Measurements from ENCODE around the gene OR2J1.
"Not testable (repeated sequence)": the region's sequence is repeated elsewhere in the genome, so short reads cannot be mapped to it uniquely, and the experiment has no call there.

Gene OR2J1

DNA sequence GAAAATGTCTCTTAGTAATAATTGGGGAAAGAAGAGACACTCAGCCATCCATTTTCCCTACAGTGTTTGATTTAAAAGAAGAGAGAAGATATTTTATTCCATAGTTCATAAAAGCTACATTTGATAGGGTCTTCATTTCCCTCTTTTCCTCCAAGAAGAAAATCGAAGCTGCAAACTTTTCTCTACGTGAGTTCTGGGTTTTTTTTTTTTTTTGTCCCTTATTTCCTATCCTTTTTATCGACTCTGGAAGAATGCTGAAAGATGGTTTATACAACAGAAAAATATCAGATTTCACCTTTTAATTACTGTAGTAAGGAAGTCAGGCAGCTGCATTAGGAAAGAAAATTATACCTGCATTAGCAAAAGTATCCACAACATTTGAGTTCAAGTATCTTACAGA, at the start of gene OR2J1:
Gene OR2J1, plus strand, starts transcription at position 301 of the 400 bp plus-strand sequence. CDS start 1,453 bp downstream, outside the sequence.
- DNase-seq (ENCODE audit: low read depth): no peak

DNA sequence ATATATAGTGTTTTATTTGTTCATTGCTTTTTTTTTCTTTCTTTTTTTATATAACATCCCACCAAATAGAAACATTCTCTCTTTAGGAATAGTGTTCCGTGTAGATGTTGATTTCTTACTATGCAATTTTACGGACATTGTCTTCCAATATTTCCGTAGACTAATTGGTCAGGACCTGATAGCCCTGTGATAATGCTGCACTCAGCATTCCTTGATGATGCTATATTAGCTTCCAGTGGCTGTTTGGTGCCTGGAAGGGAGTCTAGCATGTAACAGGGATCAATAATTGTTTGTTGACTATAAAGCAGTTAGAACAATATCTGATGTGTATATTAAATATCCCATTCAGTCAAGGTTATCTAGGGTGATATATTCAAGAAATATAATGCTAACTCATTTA, 47.6 kb upstream of the OR2J1 start:
- DNase-seq (ENCODE audit: low read depth): no peak

DNA sequence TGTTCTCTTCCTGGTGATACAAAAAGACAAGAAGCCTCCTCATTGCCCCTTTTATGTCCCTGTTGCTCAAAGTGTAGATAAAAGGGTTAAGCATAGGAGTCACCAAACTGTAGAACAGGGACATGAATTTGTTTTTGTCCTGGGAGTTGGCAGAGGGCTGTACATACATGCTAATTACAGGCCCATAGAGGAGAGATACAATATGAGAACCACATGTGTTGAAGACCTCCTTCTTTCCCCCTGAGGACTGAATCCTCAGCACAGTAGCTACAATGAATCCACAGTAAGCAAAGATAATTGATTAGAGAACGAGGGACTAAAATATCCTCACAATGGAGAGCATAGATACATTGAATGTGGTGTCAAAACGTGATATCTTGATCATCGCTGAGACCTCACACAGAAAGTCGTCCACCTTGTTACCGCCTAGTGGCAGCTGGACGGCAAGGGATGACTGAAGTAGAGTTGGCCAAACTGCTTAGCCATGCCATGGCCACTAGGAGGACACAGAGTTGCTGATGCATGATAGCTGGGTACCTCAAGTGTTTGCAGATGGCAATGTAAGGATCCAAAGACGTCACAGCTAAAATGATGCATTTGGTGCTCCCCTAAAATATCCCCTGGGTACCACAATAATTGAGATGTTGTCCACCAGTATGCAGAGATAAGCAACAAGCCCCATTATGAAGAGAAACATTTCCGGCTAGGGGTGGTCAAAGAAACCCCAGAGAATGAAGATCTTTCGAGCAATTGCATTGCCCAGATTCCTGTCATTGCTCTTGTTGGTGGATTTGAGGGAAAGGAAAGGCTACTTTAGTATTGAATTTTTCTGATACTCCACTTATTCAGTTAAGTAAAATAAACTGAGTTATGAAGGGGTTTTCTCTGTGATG, 27.2 kb upstream of the OR2J1 start:
- DNase-seq (ENCODE audit: low read depth): no peak

DNA sequence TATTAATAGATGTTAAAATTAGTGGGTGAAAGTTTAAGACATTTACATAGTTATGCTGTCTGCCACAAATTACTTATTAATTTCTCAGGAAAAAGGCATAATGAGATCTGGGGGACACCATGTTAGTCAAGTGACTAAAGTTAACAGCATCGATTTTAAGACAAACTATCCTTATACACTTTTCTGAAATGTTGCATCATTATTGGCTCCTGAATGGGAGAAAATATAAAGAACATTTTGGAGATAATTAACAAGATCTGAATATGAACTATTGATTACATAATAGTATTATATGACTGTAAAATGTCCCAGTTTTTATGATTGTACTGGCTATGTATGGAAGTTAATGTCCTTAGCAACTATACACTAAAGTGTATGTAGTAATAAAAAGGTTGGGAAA, 20.1 kb upstream of the OR2J1 start:
- no peak for DNase-seq (ENCODE audit: low read depth)

DNA sequence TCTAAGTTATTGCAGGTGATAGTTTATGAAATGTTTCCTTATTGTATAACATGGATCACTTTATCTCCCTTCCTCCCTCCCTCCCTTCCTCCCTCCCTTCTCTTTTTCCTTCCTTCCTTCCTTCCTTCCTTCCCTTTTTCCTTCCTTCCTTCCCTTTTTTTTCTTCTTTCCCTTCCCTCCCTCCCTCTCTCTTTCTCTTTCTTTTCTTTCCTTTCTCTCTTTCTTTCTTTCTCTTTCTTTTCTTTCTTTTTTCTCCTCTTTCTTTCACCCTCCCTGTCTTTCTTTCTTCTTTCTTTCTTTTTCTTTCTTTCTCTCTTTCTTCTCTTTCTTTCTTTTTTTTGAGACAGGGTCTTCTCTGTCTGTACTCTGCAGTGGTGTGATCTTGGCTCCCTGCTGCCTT, 18.0 kb upstream of the OR2J1 start:
- DNase-seq (ENCODE audit: low read depth): no peak

DNA sequence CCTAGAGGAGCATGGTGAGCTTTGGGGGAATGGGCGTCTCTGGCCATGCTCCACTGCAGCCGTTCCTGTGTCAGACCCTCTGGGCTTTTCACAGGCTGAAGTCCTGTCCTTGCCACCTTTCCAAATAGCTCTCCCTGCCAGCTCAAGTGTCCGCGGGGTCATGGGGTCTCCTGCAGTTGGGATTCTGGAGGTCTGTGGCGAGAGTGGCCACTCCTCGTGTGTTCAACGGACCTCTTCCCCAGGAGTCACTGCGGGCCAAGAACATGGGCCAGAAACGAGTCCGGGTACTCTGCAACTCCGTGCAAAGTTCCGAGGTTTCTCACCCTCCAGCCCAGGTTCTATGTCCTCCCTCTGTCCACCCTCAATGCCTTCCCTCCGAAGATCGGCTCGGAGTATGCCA, 16.8 kb upstream of the OR2J1 start:
- DNase-seq (ENCODE audit: low read depth): no peak

DNA sequence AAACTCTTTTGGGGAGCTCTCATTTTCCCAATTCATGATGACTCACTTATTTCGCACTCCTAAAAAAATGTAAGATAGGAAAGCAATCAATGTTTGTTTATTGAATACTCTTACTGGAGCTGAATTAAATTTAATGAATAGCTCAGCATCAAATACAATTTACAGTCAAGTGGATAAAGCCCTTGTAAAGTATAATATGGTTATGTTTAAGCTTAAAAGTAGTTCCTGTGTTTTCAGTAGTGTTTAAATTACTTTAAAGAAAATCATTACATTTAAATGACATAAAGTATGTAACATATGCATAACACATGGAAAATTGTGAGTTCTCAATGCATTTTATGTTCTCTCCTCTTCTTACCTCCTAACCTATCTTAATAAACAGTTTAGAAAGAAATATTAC, 12.1 kb upstream of the OR2J1 start, which contains the start of gene OR2B3:
Gene OR2B3, minus strand, starts transcription at position 101 of the 400 bp plus-strand sequence. Its CDS starts 65 bp downstream, at position 36.
- no peak for DNase-seq (ENCODE audit: low read depth)

DNA sequence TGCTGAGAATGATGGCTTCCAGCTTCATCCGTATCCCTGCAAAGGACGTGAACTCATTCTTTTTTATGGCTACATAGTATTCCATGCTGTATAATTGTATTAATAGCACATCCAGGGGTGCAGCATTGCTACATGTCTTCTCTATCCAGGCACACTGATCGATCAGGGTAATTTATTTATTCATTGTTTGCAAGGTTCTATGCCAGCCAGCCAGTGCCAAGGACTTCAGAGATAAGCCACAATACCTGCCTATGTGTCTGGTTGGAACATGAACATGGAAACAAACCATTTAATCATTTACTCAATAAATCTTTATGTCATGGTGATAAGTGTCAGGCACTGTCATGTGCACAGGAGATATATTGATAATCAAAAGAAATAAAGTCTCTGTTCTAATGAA, 6.3 kb upstream of the OR2J1 start:
- no peak for DNase-seq (ENCODE audit: low read depth)

DNA sequence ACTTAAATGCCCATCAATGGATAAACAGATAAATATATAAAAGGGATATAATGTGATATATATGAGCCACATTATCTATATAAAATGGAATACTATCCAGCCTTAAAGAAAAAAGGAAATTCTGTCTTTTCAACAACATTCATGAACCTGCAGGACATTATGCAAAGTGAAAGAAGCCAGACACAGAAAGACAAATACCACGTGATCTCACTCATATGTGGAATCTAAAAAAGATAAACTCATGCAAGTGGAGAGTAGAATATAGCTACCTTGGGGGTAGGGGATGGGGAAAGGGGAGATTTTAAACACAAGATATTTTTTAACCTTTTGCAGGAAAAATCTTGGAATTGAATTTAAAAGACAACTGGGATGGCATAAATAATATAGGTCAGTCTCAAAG, 1.5 kb upstream of the OR2J1 start:
- no peak for DNase-seq (ENCODE audit: low read depth)

DNA sequence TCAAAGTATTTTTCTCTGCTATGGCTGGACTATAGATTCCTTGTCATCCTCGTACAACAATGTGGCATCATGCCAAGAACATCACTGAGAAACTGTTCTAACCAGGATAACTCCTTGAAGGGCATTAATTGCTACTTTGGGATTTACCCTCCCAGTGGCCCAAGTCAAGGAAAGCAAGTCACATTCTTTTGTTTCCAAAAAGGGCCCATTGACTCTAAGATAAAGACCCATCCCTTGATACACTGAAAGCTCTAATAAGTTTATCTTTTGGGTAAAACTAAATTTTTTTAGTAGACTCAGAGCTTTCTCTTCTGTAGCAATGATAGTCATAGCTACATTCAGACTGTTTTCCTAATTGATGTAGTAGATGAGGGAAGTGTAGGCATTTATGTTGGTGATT, 8.5 kb downstream of the OR2J1 start, which contains the start of gene OR2J3:
Gene OR2J3, plus strand, starts transcription at position 301 of the 400 bp plus-strand sequence. CDS start 3,833 bp downstream, outside the sequence.
- no peak for DNase-seq (ENCODE audit: low read depth)

DNA sequence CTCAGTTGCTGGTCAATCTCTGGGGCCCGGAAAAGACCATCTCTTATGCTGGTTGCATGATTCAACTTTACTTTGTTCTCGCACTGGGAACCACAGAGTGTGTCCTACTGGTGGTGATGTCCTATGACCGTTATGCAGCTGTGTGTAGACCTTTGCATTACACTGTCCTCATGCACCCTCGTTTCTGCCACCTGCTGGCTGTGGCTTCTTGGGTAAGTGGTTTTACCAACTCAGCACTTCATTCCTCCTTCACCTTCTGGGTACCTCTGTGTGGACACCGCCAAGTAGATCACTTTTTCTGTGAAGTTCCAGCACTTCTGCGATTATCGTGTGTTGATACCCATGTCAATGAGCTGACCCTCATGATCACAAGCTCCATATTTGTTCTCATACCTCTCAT, 12.8 kb downstream of the OR2J1 start:
- no peak for DNase-seq (ENCODE audit: low read depth)

DNA sequence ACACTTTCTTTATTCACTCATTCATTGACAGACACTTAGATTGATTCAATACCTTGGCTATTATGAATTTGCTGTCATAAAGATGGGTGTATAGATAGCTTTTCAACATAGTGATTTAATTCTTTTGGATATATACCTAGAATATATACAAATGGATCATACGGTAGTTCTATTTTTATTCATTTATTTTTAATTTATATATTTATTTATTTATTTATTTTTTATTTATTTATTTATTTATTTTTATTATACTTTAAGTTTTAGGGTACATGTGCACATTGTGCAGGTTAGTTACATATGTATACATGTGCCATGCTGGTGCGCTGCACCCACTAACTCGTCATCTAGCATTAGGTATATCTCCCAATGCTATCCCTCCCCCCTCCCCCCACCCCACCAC, 15.7 kb downstream of the OR2J1 start:
- DNase-seq (ENCODE audit: low read depth): not testable (repeated sequence)

DNA sequence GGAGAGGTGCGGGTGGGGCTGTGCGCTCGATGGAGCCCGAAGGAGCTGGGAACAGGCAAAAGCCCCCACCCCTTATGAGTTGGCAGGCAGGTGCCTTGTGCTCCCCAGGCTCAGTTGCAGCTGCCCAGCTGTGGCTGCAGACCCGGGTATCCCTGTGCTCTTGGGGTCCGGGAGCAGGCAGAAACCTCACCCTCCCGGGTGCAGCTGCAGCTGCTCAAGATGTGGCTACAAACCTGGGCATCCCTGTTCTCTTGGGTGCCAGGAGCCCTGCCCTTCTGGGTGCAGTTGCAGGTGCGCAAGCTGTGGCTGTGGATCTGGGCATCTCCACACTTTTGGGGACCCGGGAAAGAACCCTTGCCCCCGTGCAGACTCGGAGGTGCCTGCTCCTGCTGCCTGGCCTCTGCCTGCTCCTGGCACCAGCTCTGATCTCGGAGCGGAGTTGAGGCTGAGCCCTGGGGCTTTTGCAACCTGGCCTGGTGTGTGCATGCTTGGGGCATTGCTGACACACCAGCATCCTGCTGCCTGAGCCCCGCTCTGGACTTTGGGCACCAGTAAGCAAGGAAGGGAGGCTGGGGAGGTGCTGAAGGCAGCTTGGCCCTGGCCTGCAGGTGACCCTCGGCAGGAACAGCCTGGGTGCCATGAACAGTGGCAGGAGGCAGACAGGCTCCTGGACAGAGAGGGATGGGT, 30.2 kb downstream of the OR2J1 start:
- DNase-seq (ENCODE audit: low read depth): no peak

DNA sequence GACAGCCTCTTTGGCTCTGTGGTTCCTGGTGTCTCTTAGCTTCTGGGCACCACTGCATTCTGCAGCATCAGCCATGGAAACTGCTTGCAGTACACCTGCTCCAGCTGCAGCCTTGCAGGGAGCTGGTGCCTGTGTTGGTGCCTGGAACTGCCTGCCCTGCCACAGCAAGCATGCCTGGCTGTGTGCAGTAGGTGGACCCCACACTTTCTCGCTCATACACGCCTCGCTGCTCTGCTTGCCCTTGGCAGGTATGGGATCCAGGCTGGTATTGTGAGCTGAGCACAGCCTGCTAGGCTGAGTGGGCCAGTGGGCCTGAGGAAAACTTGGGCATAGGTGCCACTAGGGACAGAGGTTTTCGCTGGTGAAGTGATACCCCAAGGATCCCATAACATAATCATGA, 31.4 kb downstream of the OR2J1 start:
- DNase-seq (ENCODE audit: low read depth): no peak

DNA sequence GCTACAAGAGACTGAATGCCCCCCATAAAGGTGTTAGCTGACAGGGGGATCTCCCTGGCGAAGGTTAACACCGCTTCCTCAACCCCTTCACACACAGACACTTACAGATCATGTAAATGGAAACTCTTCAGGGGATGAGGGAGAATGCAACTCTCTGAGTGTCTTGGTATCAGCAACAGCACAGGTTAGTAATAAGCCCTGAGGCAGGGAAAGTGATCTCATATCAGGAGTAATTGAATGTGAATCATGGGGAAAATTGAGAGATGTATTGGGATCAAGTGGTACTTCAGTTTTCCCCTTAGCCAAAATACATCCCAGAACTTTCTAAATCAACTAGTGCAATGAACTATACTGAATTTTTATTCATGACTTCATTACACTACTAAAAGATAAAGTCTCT, 32.4 kb downstream of the OR2J1 start:
- no peak for DNase-seq (ENCODE audit: low read depth)

DNA sequence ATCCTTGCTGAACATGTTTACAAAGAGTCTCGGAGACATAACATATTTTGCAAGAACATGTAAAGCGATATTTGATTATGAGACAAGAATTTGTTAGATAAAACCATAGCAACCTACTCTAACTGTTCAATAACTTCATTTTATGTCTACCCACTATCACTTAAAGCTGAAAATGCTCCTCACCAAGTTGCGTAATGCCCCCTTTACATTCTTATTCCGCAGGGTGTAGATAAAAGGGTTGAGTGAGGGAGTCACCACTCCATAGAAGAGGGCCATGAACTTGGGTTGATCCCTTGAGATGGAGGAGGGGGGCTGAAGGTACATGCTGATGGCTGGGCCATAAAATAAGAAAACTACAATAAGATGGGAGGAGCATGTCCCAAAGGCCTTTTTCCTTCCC, 38.4 kb downstream of the OR2J1 start:
- no peak for DNase-seq (ENCODE audit: low read depth)

DNA sequence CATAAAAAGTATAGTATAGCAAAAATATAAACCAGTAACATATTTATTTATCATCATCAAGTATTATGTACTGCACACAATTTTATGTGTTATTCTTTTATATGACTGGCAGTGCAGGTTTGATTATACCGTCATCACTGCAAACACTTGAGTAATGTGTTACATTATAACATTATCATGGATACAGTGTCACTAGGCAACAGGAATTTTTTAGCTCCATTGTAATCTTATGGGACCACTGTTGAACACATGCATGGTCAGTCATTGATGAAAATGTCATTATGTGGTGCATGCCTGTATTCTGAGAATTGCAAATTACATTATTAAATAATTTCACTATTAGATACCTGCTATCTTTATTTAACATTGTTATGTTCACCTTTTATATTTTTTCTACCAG, 42.3 kb downstream of the OR2J1 start:
- DNase-seq (ENCODE audit: low read depth): no peak

DNA sequence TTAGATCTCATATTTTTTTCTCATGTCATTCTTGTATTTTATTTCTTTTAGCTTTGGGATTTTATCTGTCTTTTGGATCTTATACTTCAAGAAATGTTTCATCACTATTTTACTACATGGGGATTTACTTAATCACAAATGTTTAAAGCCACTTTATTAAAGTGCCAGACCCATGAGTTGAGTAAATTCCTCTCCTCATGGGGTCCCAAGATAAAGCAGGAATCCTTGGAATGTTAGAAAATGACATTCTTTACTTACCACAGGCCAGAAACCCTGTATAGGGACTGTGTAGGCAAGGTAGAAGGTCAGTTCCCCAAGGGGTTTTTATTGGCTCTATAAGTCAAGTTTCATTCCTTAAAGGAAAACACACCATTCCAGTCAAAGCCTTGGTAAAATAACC, 43.0 kb downstream of the OR2J1 start:
- DNase-seq (ENCODE audit: low read depth): no peak

DNA sequence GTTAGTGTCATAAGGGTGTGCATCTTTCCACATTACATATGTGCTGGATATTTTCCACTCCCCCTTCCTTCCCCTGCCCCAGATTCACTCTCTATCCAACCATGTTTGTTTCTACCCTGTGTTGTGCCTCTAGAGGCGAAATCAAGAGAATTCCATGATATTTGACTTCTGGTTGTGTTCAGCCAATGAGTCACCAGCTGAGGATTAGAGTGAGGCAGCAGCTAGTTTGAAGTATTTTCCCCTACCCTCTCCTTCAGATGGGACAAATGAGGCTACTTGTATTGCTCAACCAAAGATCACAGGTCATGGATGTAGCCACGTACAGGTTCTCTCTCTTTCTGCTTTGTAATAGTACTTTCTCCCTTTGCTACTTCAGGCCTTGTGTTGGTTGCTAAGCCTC, 46.9 kb downstream of the OR2J1 start:
- DNase-seq (ENCODE audit: low read depth): no peak

DNA sequence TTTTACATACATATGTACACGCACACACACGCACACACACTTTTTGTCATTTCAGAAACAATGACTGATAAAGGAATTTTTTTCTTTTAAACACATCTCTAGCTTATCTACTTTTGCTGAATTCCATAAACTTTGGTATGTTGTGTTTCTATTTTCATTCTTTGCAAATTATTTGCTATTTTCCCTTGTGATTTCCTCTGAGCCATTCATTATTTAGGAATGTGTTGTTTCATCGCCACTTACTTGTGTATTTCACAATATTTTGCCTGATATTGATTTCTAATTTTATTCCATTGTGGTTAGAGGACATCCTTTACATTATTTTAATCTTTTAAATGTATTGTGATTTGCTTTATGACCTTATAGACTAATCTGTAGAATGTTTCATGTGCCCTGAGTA, 47.8 kb downstream of the OR2J1 start:
- DNase-seq (ENCODE audit: low read depth): no peak

DNA sequence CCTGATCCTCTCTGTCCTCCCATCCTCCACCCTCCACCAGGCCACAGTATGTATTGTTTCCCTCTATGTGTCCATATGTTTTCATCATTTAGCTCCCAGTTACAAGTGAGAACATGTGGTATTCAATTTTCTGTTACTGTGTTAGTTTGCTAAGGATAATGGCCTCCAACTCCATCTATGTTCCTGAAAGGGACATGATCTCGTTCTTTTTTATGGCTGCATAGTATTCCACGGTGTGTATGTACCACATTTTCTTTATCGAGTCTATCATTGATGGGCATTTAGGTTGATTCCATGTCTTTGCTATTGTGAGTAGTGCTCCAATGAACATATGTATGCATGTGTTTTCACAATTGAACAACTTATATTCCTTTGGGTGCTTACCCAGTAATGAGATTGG, 50.2 kb downstream of the OR2J1 start:
- DNase-seq (ENCODE audit: low read depth): not testable (repeated sequence)
